Gastrocnemius medialis (tissue), 4 donors: Measurements from ENCODE around the gene DDX56. TPM values are rescaled to one million over a fixed set of nuclear protein-coding genes. Genes with fewer than 3 reads are reported as not detected.

Experiments used
- ATAC-seq, 2 donors: fragments of 150-250 bp; one replicate each; pipeline ENCODE4 v1.9.1; 2016
- DNase-seq, 2 donors: peaks; one replicate each; pipeline ENCODE4 v3.0.0-alpha.2; 2019
- H3K27ac ChIP-seq, 4 donors: fragments of 200-600 bp; sonication (generic); 1 replicate in 1 of 4; 2 replicates in 3 of 4; pipeline ENCODE4 v1.5.1; 2016 to 2018; ENCODE audit warnings: mild to moderate bottlenecking in 2 of 4, moderate library complexity in 1 of 4
- H3K27me3 ChIP-seq, 3 donors: fragments of 200-600 bp; sonication (generic) in 2 of 3; 1 replicate in 1 of 3; 2 replicates in 2 of 3; pipeline versions ENCODE4 v1.5.1 to v1.6.0; 2016 to 2019; ENCODE audit warnings: mild to moderate bottlenecking in 1 of 3, moderate library complexity in 1 of 3
- H3K36me3 ChIP-seq, 2 donors: fragments of 200-600 bp; sonication (generic) in 1 of 2; one replicate each; pipeline ENCODE4 v1.5.1; 2017 to 2018
- H3K4me1 ChIP-seq, 2 donors: fragments of 200-600 bp; sonication (generic) in 1 of 2; one replicate each; pipeline ENCODE4 v1.5.1; 2016 to 2017; ENCODE audit warnings: mild to moderate bottlenecking in 2 of 2
- H3K4me3 ChIP-seq, 4 donors: fragments of 200-600 bp; sonication (generic) in 3 of 4; 1 replicate in 1 of 4; 2 replicates in 3 of 4; pipeline ENCODE4 v1.5.1; 2016 to 2019; ENCODE audit warnings: mild to moderate bottlenecking in 2 of 4
- H3K9me3 ChIP-seq, 3 donors: fragments of 200-600 bp; sonication (generic) in 2 of 3; 1 replicate in 1 of 3; 2 replicates in 2 of 3; pipeline ENCODE4 v1.5.1; 2016 to 2019
- POLR2A ChIP-seq, 2 donors: fragments of 450-650 bp; IDR thresholded peaks; one replicate each; pipeline ENCODE4 v1.6.1; 2017; ENCODE audit warnings: antibody characterized with exemption in 2 of 2, mild to moderate bottlenecking in 2 of 2, moderate library complexity in 2 of 2
- in situ Hi-C, 4 donors: fragments of 200-750 bp; cut with MboI; loops; one replicate each; pipeline versions ENCODE4 v1.15.0 to v1.8.0; 2017; ENCODE audit warnings: low sequenced_read_pairs in 4 of 4
- intact Hi-C: fragments of 100-400 bp; cut with DNase I; formaldehyde crosslinking; loops from one replicate; pipeline ENCODE4 v1.15.1; 2023; ENCODE audit warnings: low total_unique reads
- total RNA-seq, 4 donors: library from RNA; depleted of rRNA; stranded (reverse); fragments of >200 nt; gene quantifications; one replicate each; pipeline versions ENCODE4 v1.1.0 to v1.2.3, GENCODE V29; 2016
- TF ChIP-seq, protein P1 (sequence below), 5 experiments: fragments of 450-650 bp in 3 of 5; fragments of 200-600 bp in 2 of 5; sonication (generic) in 2 of 5; IDR thresholded peaks in 4 of 5; conservative IDR thresholded peaks in 1 of 5; 1 replicate in 4 of 5; 2 replicates in 1 of 5; pipeline ENCODE4 v1.5.1; 2016 to 2019; ENCODE audit warnings: antibody characterized with exemption in 5 of 5, mild to moderate bottlenecking in 3 of 5, moderate library complexity in 3 of 5

Gene DDX56
- total RNA-seq, 4 donors from 2014 or later: 57.7 to 73.2 (median 66.1) TPM

DNA sequence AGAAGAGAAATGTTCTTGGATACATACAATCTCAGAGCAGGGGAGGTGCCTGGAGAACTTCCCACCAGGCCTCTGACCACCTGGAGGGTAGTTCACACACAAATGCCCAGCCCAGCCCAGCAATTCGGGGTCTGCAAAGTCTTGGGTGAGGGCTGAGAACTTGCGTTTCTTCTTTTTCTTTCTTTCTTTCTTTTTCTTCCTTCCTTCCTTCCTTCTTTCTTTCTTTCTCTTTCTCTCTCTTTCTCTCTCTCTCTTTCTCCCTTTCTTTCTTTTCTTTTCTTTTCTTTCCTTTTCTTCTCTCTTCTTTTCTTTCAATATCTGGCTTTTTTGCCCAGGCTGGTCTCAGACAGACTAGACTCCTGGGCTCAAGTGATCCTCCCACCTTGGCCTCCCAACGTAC, 54.9 kb downstream of the DDX56 start:
- no peak overlapping the region for H3K4me3 ChIP-seq
- no peaks in the 10 kb centered on the region for H3K27me3 ChIP-seq
- in situ Hi-C loops (no loop called here), intact Hi-C loops (no loop called here)
- no peaks in the 10 kb centered on the region for H3K4me1 ChIP-seq
- H3K36me3 ChIP-seq: no peaks in the 10 kb centered on the region
- ATAC-seq (no peak), DNase-seq (no peak)
- TF ChIP-seq, protein P1, sequence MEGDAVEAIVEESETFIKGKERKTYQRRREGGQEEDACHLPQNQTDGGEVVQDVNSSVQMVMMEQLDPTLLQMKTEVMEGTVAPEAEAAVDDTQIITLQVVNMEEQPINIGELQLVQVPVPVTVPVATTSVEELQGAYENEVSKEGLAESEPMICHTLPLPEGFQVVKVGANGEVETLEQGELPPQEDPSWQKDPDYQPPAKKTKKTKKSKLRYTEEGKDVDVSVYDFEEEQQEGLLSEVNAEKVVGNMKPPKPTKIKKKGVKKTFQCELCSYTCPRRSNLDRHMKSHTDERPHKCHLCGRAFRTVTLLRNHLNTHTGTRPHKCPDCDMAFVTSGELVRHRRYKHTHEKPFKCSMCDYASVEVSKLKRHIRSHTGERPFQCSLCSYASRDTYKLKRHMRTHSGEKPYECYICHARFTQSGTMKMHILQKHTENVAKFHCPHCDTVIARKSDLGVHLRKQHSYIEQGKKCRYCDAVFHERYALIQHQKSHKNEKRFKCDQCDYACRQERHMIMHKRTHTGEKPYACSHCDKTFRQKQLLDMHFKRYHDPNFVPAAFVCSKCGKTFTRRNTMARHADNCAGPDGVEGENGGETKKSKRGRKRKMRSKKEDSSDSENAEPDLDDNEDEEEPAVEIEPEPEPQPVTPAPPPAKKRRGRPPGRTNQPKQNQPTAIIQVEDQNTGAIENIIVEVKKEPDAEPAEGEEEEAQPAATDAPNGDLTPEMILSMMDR (IDR thresholded peaks at IDR 0.05 in 4 of 5, conservative IDR thresholded peaks at IDR 0.05 in 1 of 5): no peak
- no peak for TF ChIP-seq POLR2A (IDR thresholded peaks at IDR 0.05)
- no peak overlapping the region for H3K27ac ChIP-seq
- no peaks in the 10 kb centered on the region for H3K9me3 ChIP-seq

DNA sequence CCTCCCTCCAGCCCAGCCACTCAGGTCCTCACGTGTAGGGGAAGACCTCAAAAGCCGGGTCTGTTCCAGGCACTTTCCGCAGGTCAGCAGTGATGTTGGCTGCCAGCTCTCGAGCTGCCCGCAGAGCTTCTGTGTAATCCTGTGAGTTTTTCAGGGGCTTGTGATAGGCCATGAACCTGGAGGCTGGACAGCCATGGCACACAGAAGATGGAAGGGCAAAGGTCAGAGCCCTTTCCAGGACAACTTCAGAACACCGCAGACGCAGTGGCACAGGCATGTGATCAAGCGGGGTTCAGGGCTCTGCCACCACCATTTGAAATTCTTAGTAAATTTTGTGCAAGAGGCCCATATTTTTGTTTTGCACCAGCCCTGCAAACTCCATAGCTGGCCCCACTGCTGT, 56.5 kb downstream of the DDX56 start:
- Histone ChIP-seq H3K36me3 (no peaks in the 10 kb centered on the region), H3K9me3 (no peaks in the 10 kb centered on the region), H3K4me3 (no peak overlapping the region), H3K27ac (no peak overlapping the region), H3K4me1 (no peaks in the 10 kb centered on the region), H3K27me3 (no peaks in the 10 kb centered on the region)
- ATAC-seq (no peak), DNase-seq (no peak)
- intact Hi-C loops: no loop called here
- no peak for TF ChIP-seq POLR2A (IDR thresholded peaks at IDR 0.05)
- TF ChIP-seq, protein P1 (IDR thresholded peaks at IDR 0.05 in 4 of 5, conservative IDR thresholded peaks at IDR 0.05 in 1 of 5): no peak
- in situ Hi-C loops: no loop called here

Other genes starting within 250 kb of the DDX56 start
- gene CAMK2B, start 248.3 kb downstream of the DDX56 start, total RNA-seq: 10 to 100 TPM; 35.3 to 64.8 (median 46.0) TPM
- gene NUDCD3, start 83.2 kb downstream of the DDX56 start, total RNA-seq: 10 to 100 TPM; 76.2 to 93.4 (median 77.0) TPM
- gene NPC1L1, start 32.6 kb downstream of the DDX56 start, total RNA-seq: under 1 TPM in 2 of 4 donors, not detected in 2; 0.04 to 0.07 TPM
- 100 to 1,000 TPM in 3 of 4 donors, 10 to 100 TPM in 1; 85.8 to 162 (median 101) TPM for gene TMED4, start 8.3 kb upstream of the DDX56 start, total RNA-seq
- 100 to 1,000 TPM; 224 to 462 (median 396) TPM for gene OGDH, start 32.7 kb upstream of the DDX56 start, total RNA-seq
- 10 to 100 TPM; 10.7 to 19.8 (median 14.0) TPM for gene ZMIZ2, start 174.9 kb upstream of the DDX56 start, total RNA-seq
- 1,000 to 10,000 TPM in 1 of 4 donors, 100 to 1,000 TPM in 3; 487 to 1,236 (median 715) TPM for gene PPIA, start 222.8 kb upstream of the DDX56 start, total RNA-seq